HCT116 (cell line): Measurements from ENCODE around the gene SEMA6A. TPM values are rescaled to one million over a fixed set of nuclear protein-coding genes. Genes with fewer than 3 reads are reported as not detected.

Experiments used
- ATAC-seq: fragments of 200-7000 bp; cut with Tn5 transposase; 2 replicates; pipeline ENCODE4 v1.9.1; 2020; ENCODE audit warnings: mild to moderate bottlenecking, moderate library complexity
- BruUV-seq: library from RNA; stranded (reverse); fragments of 400-500 nt; replicated peaks from 2 replicates; lab custom pipeline; 2021; lab: Mats Ljungman, UMichigan
- CTCF ChIA-PET: fragments of 300-600 bp; sonication (Branson Sonifier 250); formaldehyde crosslinking; loops from one replicate; lab custom pipeline; 2021; ENCODE audit warnings: antibody characterized with exemption; lab: Charles Lee
- POLR2A ChIA-PET: fragments of 300-600, 350-600 bp; sonication (Branson Sonifier 250); formaldehyde crosslinking; loops from one replicate; lab custom pipeline; 2021; ENCODE audit warnings: antibody characterized with exemption; lab: Charles Lee
- RAD21 ChIA-PET, 2 experiments: fragments of 300-600 bp; sonication (Branson Sonifier 250); formaldehyde crosslinking; loops; one replicate each; lab custom pipeline; 2023; ENCODE audit warnings: low total read pairs in 2 of 2; ENCODE audit not compliant: uncharacterized antibody in 2 of 2, unreplicated experiment in 2 of 2, low non-redundant PET in 1 of 2; lab: Charles Lee
- DNase-seq: peaks from one replicate; pipeline ENCODE4 v3.0.0-alpha.2; 2010; ENCODE audit warnings: low read depth, low spot score
- H2AFZ ChIP-seq: fragments of 200-600 bp; shearing (Covaris generic), sonication (generic); 2 replicates; pipeline ENCODE4 v1.6.1; 2017; ENCODE audit warnings: low read depth, mixed run types, mixed read lengths, antibody characterized with exemption, low read length; ENCODE audit not compliant: poor library complexity, severe bottlenecking
- H3K27ac ChIP-seq: 2 replicates; pipeline ENCODE4 v1.5.1; 2012; ENCODE audit warnings: low read depth, low read length
- H3K27me3 ChIP-seq: fragments of 200-600 bp; sonication (generic); 2 replicates; pipeline ENCODE4 v1.6.1; 2016; ENCODE audit warnings: mixed run types, low read length, mixed read lengths; ENCODE audit not compliant: insufficient read depth
- H3K36me3 ChIP-seq, 2 experiments: fragments of 200-500 bp in 1 of 2; fragments of 200-600 bp in 1 of 2; sonication (Bioruptor generic) in 1 of 2; sonication (generic) in 1 of 2; 2 replicates each; pipeline versions ENCODE4 v1.5.1 to v1.6.1; 2014 to 2016; ENCODE audit warnings: low read length in 2 of 2, inconsistent platforms in 1 of 2, mixed read lengths in 1 of 2, mixed run types in 1 of 2; ENCODE audit not compliant: insufficient read depth in 2 of 2, control insufficient read depth in 1 of 2
- H3K4me1 ChIP-seq, 2 experiments: fragments of 200-600 bp in 1 of 2; sonication (generic) in 1 of 2; 2 replicates each; pipeline versions ENCODE4 v1.5.1 to v1.6.1; 2012 to 2017; ENCODE audit warnings: low read length in 2 of 2, inconsistent platforms in 1 of 2, mild to moderate bottlenecking in 1 of 2, mixed read lengths in 1 of 2, mixed run types in 1 of 2, moderate library complexity in 1 of 2; ENCODE audit not compliant: insufficient read depth in 2 of 2, control insufficient read depth in 1 of 2
- H3K4me2 ChIP-seq: fragments of 200-600 bp; sonication (generic); 2 replicates; pipeline ENCODE4 v1.6.1; 2017; ENCODE audit warnings: mixed run types, low read length, mixed read lengths
- H3K4me3 ChIP-seq, 2 experiments: fragments of 200-600 bp in 1 of 2; sonication (generic) in 1 of 2; replicated peaks in 1 of 2; 2 replicates each; pipeline ENCODE4 v1.5.1; 2011 to 2016; ENCODE audit warnings: low read length in 2 of 2, control low read depth in 1 of 2, low read depth in 1 of 2, mild to moderate bottlenecking in 1 of 2, mixed read lengths in 1 of 2, mixed run types in 1 of 2
- H3K79me2 ChIP-seq: fragments of 200-600 bp; sonication (generic); 2 replicates; pipeline ENCODE4 v1.6.1; 2017; ENCODE audit warnings: mild to moderate bottlenecking, mixed run types, low read length, moderate library complexity, mixed read lengths; ENCODE audit not compliant: insufficient read depth
- H3K9ac ChIP-seq: fragments of 200-600 bp; sonication (generic); 2 replicates; pipeline ENCODE4 v1.6.1; 2016; ENCODE audit warnings: low read length, mixed read lengths
- H3K9me2 ChIP-seq: fragments of 200-600 bp; sonication (generic), shearing (Covaris generic); 2 replicates; pipeline ENCODE4 v1.6.1; 2017; ENCODE audit warnings: mixed run types, mild to moderate bottlenecking, moderate library complexity; ENCODE audit not compliant: insufficient read depth
- H3K9me3 ChIP-seq, 2 experiments: fragments of 200-500 bp in 1 of 2; fragments of 200-600 bp in 1 of 2; sonication (Bioruptor generic) in 1 of 2; sonication (generic) in 1 of 2; 2 replicates each; pipeline ENCODE4 v1.6.1; 2014 to 2017; ENCODE audit warnings: low read length in 2 of 2, mixed read lengths in 2 of 2, inconsistent platforms in 1 of 2, low read depth in 1 of 2, mild to moderate bottlenecking in 1 of 2, mixed run types in 1 of 2, moderate library complexity in 1 of 2; ENCODE audit not compliant: control insufficient read depth in 1 of 2, insufficient read depth in 1 of 2
- H4K20me1 ChIP-seq: fragments of 200-600 bp; sonication (generic), shearing (Covaris generic); 2 replicates; pipeline ENCODE4 v1.6.1; 2017; ENCODE audit warnings: mixed run types, mild to moderate bottlenecking, moderate library complexity; ENCODE audit not compliant: insufficient read depth
- ATF3 ChIP-seq: IDR thresholded peaks from 2 replicates; pipeline ENCODE4 v1.6.1; 2012
- CBX3 ChIP-seq: IDR thresholded peaks from 2 replicates; pipeline ENCODE4 v1.6.1; 2012; ENCODE audit warnings: low read depth
- CEBPB ChIP-seq: IDR thresholded peaks from 2 replicates; pipeline ENCODE4 v1.6.1; 2012; ENCODE audit warnings: low read depth
- CTCF ChIP-seq, 3 experiments: fragments of 200-600 bp in 1 of 3; sonication (generic) in 1 of 3; IDR thresholded peaks in 2 of 3; conservative IDR thresholded peaks in 1 of 3; 2 replicates each; pipeline ENCODE4 v1.5.1; 2012 to 2017; ENCODE audit warnings: low read depth in 2 of 3, low read length in 2 of 3, antibody characterized with exemption in 1 of 3, borderline replicate concordance in 1 of 3, control low read depth in 1 of 3, mild to moderate bottlenecking in 1 of 3, mixed read lengths in 1 of 3, mixed run types in 1 of 3, moderate library complexity in 1 of 3; ENCODE audit not compliant: insufficient read depth in 1 of 3
- EGR1 ChIP-seq: IDR thresholded peaks from 2 replicates; pipeline ENCODE4 v1.6.1; 2012; ENCODE audit warnings: low read depth
- ELF1 ChIP-seq: IDR thresholded peaks from 2 replicates; pipeline ENCODE4 v1.6.1; 2012; ENCODE audit warnings: low read depth, borderline replicate concordance
- FOSL1 ChIP-seq: IDR thresholded peaks from 2 replicates; pipeline ENCODE4 v1.6.1; 2012; ENCODE audit warnings: low read depth
- JUND ChIP-seq: IDR thresholded peaks from 2 replicates; pipeline ENCODE4 v1.6.1; 2012
- MAX ChIP-seq: IDR thresholded peaks from 2 replicates; pipeline ENCODE4 v1.6.1; 2012
- RAD21 ChIP-seq: IDR thresholded peaks from 2 replicates; pipeline ENCODE4 v1.6.1; 2012; ENCODE audit warnings: low read depth, mild to moderate bottlenecking
- REST ChIP-seq: IDR thresholded peaks from 2 replicates; pipeline ENCODE4 v1.6.1; 2012; ENCODE audit warnings: low read depth
- SIN3A ChIP-seq: IDR thresholded peaks from 2 replicates; pipeline ENCODE4 v1.6.1; 2012; ENCODE audit warnings: low read depth
- SP1 ChIP-seq: IDR thresholded peaks from 2 replicates; pipeline ENCODE4 v1.6.1; 2012; ENCODE audit warnings: low read depth
- TCF7L2 ChIP-seq: IDR thresholded peaks from 2 replicates; pipeline ENCODE4 v1.7.0; 2011; ENCODE audit warnings: borderline replicate concordance, inconsistent platforms; ENCODE audit not compliant: insufficient read depth, insufficient read length; ENCODE audit errors: extremely low read depth
- ZBTB33 ChIP-seq: IDR thresholded peaks from 2 replicates; pipeline ENCODE4 v1.6.1; 2011; ENCODE audit warnings: mild to moderate bottlenecking, low read length, moderate library complexity; ENCODE audit not compliant: insufficient replicate concordance; ENCODE audit errors: extremely low read depth
- ZFX ChIP-seq: fragments of 450-650 bp; IDR thresholded peaks from 2 replicates; pipeline ENCODE4 v1.6.1; 2017
- intact Hi-C: fragments of 100-400 bp; cut with micrococcal nuclease; formaldehyde crosslinking; loops from 2 replicates; pipeline ENCODE4 v1.10.0; 2022
- total RNA-seq: library from RNA; stranded (reverse); gene quantifications from one replicate; pipeline ENCODE4 v1.2.1, GENCODE V29; 2021; ENCODE audit not compliant: unreplicated experiment

SEMA6A gene
- total RNA-seq, 1 experiment from 2014 or later: 6.7 TPM

- Histone ChIP-seq H3K9me3 (no peaks in the 10 kb centered on the region), H3K36me3 (no peaks in the 10 kb centered on the region), H3K9me2 (no peaks in the 10 kb centered on the region), H3K4me1 (no peaks in the 10 kb centered on the region), H4K20me1 (no peaks in the 10 kb centered on the region), H3K9ac (no peak overlapping the region), H3K4me2 (no peak overlapping the region), H3K79me2 (no peaks in the 10 kb centered on the region), H2AFZ (no peak overlapping the region), H3K27ac (no peak overlapping the region), H3K4me3 (no peak overlapping the region), H3K27me3 (no peaks in the 10 kb centered on the region)
- ATAC-seq (no peak), DNase-seq (no peak)
- CTCF ChIA-PET: no interaction called here
- POLR2A ChIA-PET: no interaction called here
- BruUV-seq: no TSS peak
- RAD21 ChIA-PET: no interaction called here
- TF ChIP-seq CTCF (IDR thresholded peaks at IDR 0.05 in 2 of 3, conservative IDR thresholded peaks at IDR 0.05 in 1 of 3; ENCODE audit: borderline replicate concordance in 1 of 3, insufficient read depth in 1 of 3, low read depth in 2 of 3, low read length in 2 of 3): no peak
- no peak for TF ChIP-seq ZBTB33
- no peak for TF ChIP-seq SP1
- TF ChIP-seq ELF1: no peak
- TF ChIP-seq JUND: no peak
- TF ChIP-seq REST: no peak
- TF ChIP-seq EGR1: no peak
- TF ChIP-seq CEBPB: no peak
- no peak for TF ChIP-seq ZFX
- no peak for TF ChIP-seq RAD21
- TF ChIP-seq TCF7L2: no peak
- no peak for TF ChIP-seq CBX3
- TF ChIP-seq SIN3A: no peak
- no peak for TF ChIP-seq FOSL1
- no peak for TF ChIP-seq MAX
- no peak for TF ChIP-seq ATF3
- intact Hi-C loops: no loop called here
Measured at GRCh38 chr5:116524051-116524904, 50.3 kb downstream of the SEMA6A start.
